ENCODE data around the gene KRTAP5-10. TPM values are rescaled to one million over a fixed set of nuclear protein-coding genes. Genes with fewer than 3 reads are reported as not detected.
"Not testable (repeated sequence)": the region's sequence is repeated elsewhere in the genome, so short reads cannot be mapped to it uniquely, and the experiment has no call there.

Gene KRTAP5-10
- total RNA-seq, 4 donors from 2014 or later, result not detected

DNA sequence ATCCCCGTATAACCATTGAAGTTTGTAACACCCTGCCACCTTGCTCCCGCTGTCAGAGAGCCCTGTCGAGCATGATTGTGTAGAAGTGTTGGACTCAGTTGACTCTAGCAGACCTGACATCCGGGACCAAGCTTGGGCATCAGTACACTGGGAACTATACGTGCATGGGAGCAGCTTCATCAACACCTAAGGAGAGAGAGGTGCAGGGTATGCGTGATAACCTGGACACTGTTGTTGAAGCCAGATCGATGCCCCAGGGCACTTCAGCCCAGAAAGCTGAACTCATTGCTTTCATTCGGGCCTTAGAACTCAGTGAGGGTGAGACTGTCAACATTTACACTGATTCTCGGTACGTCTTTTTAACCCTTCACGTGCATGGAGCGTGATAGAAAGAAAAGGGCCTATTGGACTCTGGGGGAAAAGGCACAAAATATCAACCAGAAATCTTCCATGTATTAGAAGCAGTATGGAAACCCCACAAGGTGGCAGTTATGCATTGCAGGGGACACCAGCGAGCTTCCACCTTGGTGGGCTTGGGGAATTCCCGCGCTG, 49.1 kb downstream of the KRTAP5-10 start:
- H3K4me3 ChIP-seq (replicated peaks in 1 of 3); H3K27me3 ChIP-seq; H3K4me1 ChIP-seq; H3K36me3 ChIP-seq; DNase-seq; intact Hi-C loops (cut with DNase I); H3K27ac ChIP-seq; H3K9me3 ChIP-seq: not testable (repeated sequence)
- whole genome bisulfite sequencing, 2 donors, result 59% methylated on average over 13 to 15 of the region's 15 CpGs

GRCh38 chr11:71615003-71615402, 49.6 kb downstream of the KRTAP5-10 start:
- H3K27me3 ChIP-seq; H3K9me3 ChIP-seq; H3K36me3 ChIP-seq; H3K27ac ChIP-seq; H3K4me1 ChIP-seq; intact Hi-C loops (cut with DNase I); H3K4me3 ChIP-seq (replicated peaks in 1 of 3): not testable (repeated sequence)
- WGBS, 2 donors, result 28 to 38% methylated on average over 11 of the region's 12 CpGs
- peak; percentile 74 for DNase-seq

Small RNA genes within 50 kb of the gene (small RNA-seq; reads per million reads assigned to genes)
- gene AP000867.1 (not detected), gene KRTAP5-14P (not detected)

Other genes with a start within 250 kb of the KRTAP5-10 start
- 10 to 100 TPM in 3 of 4 donors, 1 to 10 TPM in 1; 8.3 to 32.0 (median 23.7) TPM for gene DHCR7, start 117.2 kb upstream of the KRTAP5-10 start, total RNA-seq
- gene NADSYN1, start 112.4 kb upstream of the KRTAP5-10 start, total RNA-seq, result 100 to 1,000 TPM in 1 of 4 donors, 10 to 100 TPM in 3; 41.9 to 102 (median 54.7) TPM
- 1 to 10 TPM in 1 of 4 donors, not detected in 3; 1.2 TPM for gene KRTAP5-7, start 38.3 kb upstream of the KRTAP5-10 start, total RNA-seq
- gene KRTAP5-8, start 27.5 kb upstream of the KRTAP5-10 start, total RNA-seq, result under 1 TPM in 1 of 4 donors, not detected in 3; 0.49 TPM
- under 1 TPM in 1 of 4 donors, not detected in 3; 0.54 TPM for gene KRTAP5-9, start 17.1 kb upstream of the KRTAP5-10 start, total RNA-seq
- not detected for gene KRTAP5-11, start 17.3 kb downstream of the KRTAP5-10 start, total RNA-seq